ENCODE measurements around the gene LPCAT1.

Gene LPCAT1

GRCh38 chr5:1555011-1555807, 31.4 kb upstream of the LPCAT1 start:
- no peak for DNase-seq (ENCODE audit: low read depth)

GRCh38 chr5:1554410-1554967, 30.7 kb upstream of the LPCAT1 start:
- no peak for DNase-seq (ENCODE audit: low read depth)

- no peak for DNase-seq (ENCODE audit: low read depth)
Observed at GRCh38 chr5:1553539-1554409, 30.0 kb upstream of the LPCAT1 start.

GRCh38 chr5:1552521-1553255, 28.9 kb upstream of the LPCAT1 start:
- DNase-seq (ENCODE audit: low read depth): no peak

GRCh38 chr5:1551426-1552301, 27.9 kb upstream of the LPCAT1 start:
- DNase-seq (ENCODE audit: low read depth): no peak

GRCh38 chr5:1550287-1551076, 26.7 kb upstream of the LPCAT1 start:
- DNase-seq (ENCODE audit: low read depth): no peak

- DNase-seq (ENCODE audit: low read depth): no peak
Observed at GRCh38 chr5:1549475-1550030, 25.8 kb upstream of the LPCAT1 start.

- no peak for DNase-seq (ENCODE audit: low read depth)
Observed at GRCh38 chr5:1548702-1549474, 25.1 kb upstream of the LPCAT1 start.

GRCh38 chr5:1547655-1548054, 23.9 kb upstream of the LPCAT1 start:
- DNase-seq (ENCODE audit: low read depth): no peak

- no peak for DNase-seq (ENCODE audit: low read depth)
Observed at GRCh38 chr5:1547236-1547635, 23.5 kb upstream of the LPCAT1 start.

GRCh38 chr5:1546556-1546955, 22.8 kb upstream of the LPCAT1 start:
- no peak for DNase-seq (ENCODE audit: low read depth)

GRCh38 chr5:1545805-1546355, 22.1 kb upstream of the LPCAT1 start:
- no peak for DNase-seq (ENCODE audit: low read depth)

- no peak for DNase-seq (ENCODE audit: low read depth)
Observed at GRCh38 chr5:1545126-1545804, 21.5 kb upstream of the LPCAT1 start.

GRCh38 chr5:1544294-1544961, 20.7 kb upstream of the LPCAT1 start:
- no peak for DNase-seq (ENCODE audit: low read depth)

GRCh38 chr5:1543398-1544293, 19.9 kb upstream of the LPCAT1 start:
- no peak for DNase-seq (ENCODE audit: low read depth)

GRCh38 chr5:1542781-1543180, 19.0 kb upstream of the LPCAT1 start:
- DNase-seq (ENCODE audit: low read depth): no peak
